A549 (cell line): Measurements from ENCODE around the gene STN1. TPM values are rescaled to one million over a fixed set of nuclear protein-coding genes. Genes with fewer than 3 reads are reported as not detected.

ENCODE experiments used
- ATAC-seq, 2 experiments: fragments of 200-7000 bp in 1 of 2; fragments of >200 bp in 1 of 2; cut with Nextera tagmentation in 1 of 2; cut with Tn5 transposase in 1 of 2; 3 replicates each; pipeline versions ENCODE4 v1.8.0 to v1.9.1; 2018 to 2020; ENCODE audit warnings: mild to moderate bottlenecking in 1 of 2, moderate library complexity in 1 of 2
- CTCF ChIA-PET: fragments of 300-600 bp; sonication (Branson Sonifier 250); formaldehyde crosslinking; extraction: SDS; loops from one replicate; lab custom pipeline; 2021; ENCODE audit warnings: antibody characterized with exemption, inconsistent platforms; lab: Yijun Ruan, JAX
- POLR2A ChIA-PET: fragments of 350-600 bp; formaldehyde crosslinking; extraction: SDS; loops from one replicate; lab custom pipeline; 2021; ENCODE audit warnings: antibody characterized with exemption, inconsistent platforms; lab: Yijun Ruan, JAX
- DNase-seq, 2 experiments: peaks; one replicate each; pipeline versions ENCODE4 v3.0.0 to v3.0.0-alpha.2; 2011 to 2016; ENCODE audit warnings: low read depth in 1 of 2, low spot score in 1 of 2
- FAIRE-seq: peaks from 2 replicates; lab custom pipeline; 2011; peaks lifted over from hg19 to GRCh38; lab: Jason Lieb, UNC
- H3K27ac ChIP-seq, 2 experiments: fragments of >200 bp; sonication (Bioruptor Twin); formaldehyde crosslinking; 3 replicates each; pipeline ENCODE4 v1.5.1; 2016 to 2017
- H3K4me1 ChIP-seq: fragments of >200 bp; sonication (Bioruptor Twin); formaldehyde crosslinking; 3 replicates; pipeline ENCODE4 v1.6.1; 2016
- H3K4me2 ChIP-seq: fragments of >200 bp; sonication (Bioruptor Twin); formaldehyde crosslinking; 3 replicates; pipeline ENCODE4 v1.6.1; 2016
- H3K4me3 ChIP-seq: fragments of >200 bp; sonication (Bioruptor Twin); formaldehyde crosslinking; 3 replicates; pipeline ENCODE4 v1.5.1; 2016
- H3K9me3 ChIP-seq: fragments of >200 bp; sonication (Bioruptor Twin); formaldehyde crosslinking; 3 replicates; pipeline ENCODE4 v1.6.1; 2016
- BCL3 ChIP-seq: fragments of >200 bp; sonication (Bioruptor Twin); formaldehyde crosslinking; IDR thresholded peaks from 3 replicates; pipeline ENCODE4 v1.6.1; 2016
- CBX2 ChIP-seq: fragments of 200-600 bp; sonication (generic); IDR thresholded peaks from 2 replicates; pipeline ENCODE4 v1.6.1; 2016; ENCODE audit warnings: low read depth, mild to moderate bottlenecking, borderline replicate concordance
- CBX8 ChIP-seq: fragments of 200-600 bp; sonication (generic); IDR thresholded peaks from 2 replicates; pipeline ENCODE4 v1.6.1; 2016
- CEBPB ChIP-seq, 2 experiments: fragments of >200 bp in 1 of 2; sonication (Bioruptor Twin) in 1 of 2; formaldehyde crosslinking in 1 of 2; IDR thresholded peaks; 2 replicates each; pipeline ENCODE4 v1.6.1; 2012 to 2016
- CHD2 ChIP-seq: fragments of 150-350 bp; IDR thresholded peaks from 2 replicates; pipeline ENCODE4 v1.6.1; 2014; ENCODE audit warnings: low read length; ENCODE audit not compliant: partially characterized antibody
- EHF ChIP-seq: fragments of 250-450 bp; sonication (Bioruptor Pico); IDR thresholded peaks from 2 replicates; pipeline ENCODE4 v1.5.0; 2020; ENCODE audit warnings: mild to moderate bottlenecking
- ELK1 ChIP-seq: fragments of 150-350 bp; IDR thresholded peaks from 2 replicates; pipeline ENCODE4 v1.6.1; 2014; ENCODE audit warnings: low read depth, mild to moderate bottlenecking, low read length
- FOSB ChIP-seq: fragments of 250-450 bp; sonication (Bioruptor Pico); IDR thresholded peaks from 2 replicates; pipeline ENCODE4 v1.5.0; 2020; ENCODE audit warnings: mild to moderate bottlenecking, moderate library complexity
- FOSL2 ChIP-seq, 2 experiments: fragments of 450-650 bp in 1 of 2; fragments of >200 bp in 1 of 2; sonication (Bioruptor Twin) in 1 of 2; formaldehyde crosslinking; IDR thresholded peaks; 2 replicates each; pipeline versions ENCODE4 v1.5.0 to v1.6.1; 2016 to 2020; ENCODE audit warnings: mild to moderate bottlenecking in 1 of 2, moderate library complexity in 1 of 2
- HDAC2 ChIP-seq: fragments of 200-600 bp; sonication (generic); IDR thresholded peaks from 2 replicates; pipeline ENCODE4 v1.6.1; 2016
- HMGXB4 ChIP-seq: fragments of 250-450 bp; sonication (Bioruptor Pico); IDR thresholded peaks from 2 replicates; pipeline ENCODE4 v1.5.0; 2021; ENCODE audit warnings: mild to moderate bottlenecking, moderate library complexity, borderline replicate concordance
- JUNB ChIP-seq: fragments of >200 bp; sonication (Bioruptor Twin); formaldehyde crosslinking; IDR thresholded peaks from 2 replicates; pipeline ENCODE4 v1.6.1; 2016
- MAFK ChIP-seq: fragments of 450-650 bp; IDR thresholded peaks from 2 replicates; pipeline ENCODE4 v1.6.1; 2014; ENCODE audit not compliant: partially characterized antibody
- MAX ChIP-seq: IDR thresholded peaks from 2 replicates; pipeline ENCODE4 v1.6.1; 2012
- NFE2L2 ChIP-seq: fragments of 150-350 bp; conservative IDR thresholded peaks from 2 replicates; pipeline ENCODE4 v1.6.1; 2014; ENCODE audit warnings: low read length
- PBX3 ChIP-seq: IDR thresholded peaks from 2 replicates; pipeline ENCODE4 v1.6.1; 2012
- POLR2A ChIP-seq: IDR thresholded peaks from 2 replicates; pipeline ENCODE4 v1.6.1; 2012; ENCODE audit warnings: mild to moderate bottlenecking, low read length
- POLR2AphosphoS2 ChIP-seq: conservative IDR thresholded peaks from 2 replicates; pipeline ENCODE4 v1.6.1; 2012; ENCODE audit warnings: low read length, improper control_type of control experiment, inconsistent platforms
- RAD21 ChIP-seq, 2 experiments: fragments of >200 bp in 1 of 2; sonication (Bioruptor Twin) in 1 of 2; formaldehyde crosslinking in 1 of 2; IDR thresholded peaks in 1 of 2; conservative IDR thresholded peaks in 1 of 2; 2 replicates in 1 of 2; 3 replicates in 1 of 2; pipeline ENCODE4 v1.6.1; 2012 to 2018; ENCODE audit warnings: inconsistent platforms in 1 of 2
- RFX5 ChIP-seq: fragments of 450-650 bp; IDR thresholded peaks from 2 replicates; pipeline ENCODE4 v1.7.1; 2014; ENCODE audit warnings: antibody characterized with exemption, mild to moderate bottlenecking, moderate library complexity
- TP53 ChIP-seq: fragments of 250-450 bp; sonication (Bioruptor Pico); IDR thresholded peaks from 2 replicates; pipeline ENCODE4 v1.5.0; 2021; ENCODE audit warnings: mild to moderate bottlenecking, moderate library complexity
- ZFP36 ChIP-seq: fragments of 450-650 bp; IDR thresholded peaks from 2 replicates; pipeline ENCODE4 v1.6.1; 2014; ENCODE audit warnings: borderline replicate concordance; ENCODE audit not compliant: partially characterized antibody
- WGBS: methylation state at CpG from one replicate; pipeline ENCODE4 v1.1.6; 2017; ENCODE audit errors: missing lambda C conversion rate; 5-methylcytosine and 5-hydroxymethylcytosine counted together
- polyA plus RNA-seq, 4 experiments: library from polyadenylated mRNA; depleted of rRNA in 3 of 4; stranded (reverse); fragments of >200 nt; fragmentation: RNase III in 1 of 4; extraction: RNeasy Plus Mini Kit Qiagen cat#74134 plus additional on column Dnase treatment in 1 of 4; gene quantifications; 2 replicates in 3 of 4; 3 replicates in 1 of 4; pipeline ENCODE4 v1.2.3, GENCODE V29; 2011 to 2017

STN1 gene
- polyA plus RNA-seq, 2 of the 4 experiments (the other 2 are of a cell fraction): 17.1 to 34.5 TPM

- POLR2A ChIA-PET: no interaction called here
Observed at GRCh38 chr10:103930881-103931280, 12.9 kb upstream of the STN1 start.

GRCh38 chr10:103930449-103930848 lies 12.5 kb upstream of the STN1 start:
- CTCF ChIA-PET: no interaction called here
- no peaks in the 10 kb centered on the region for H3K9me3 ChIP-seq
- no peak for DNase-seq
- ATAC-seq: no peak
- POLR2A ChIA-PET: no interaction called here
- no peaks in the 10 kb centered on the region for H3K4me1 ChIP-seq
- 80% methylated on average over 1 of the region's 1 CpG for WGBS
- H3K27ac ChIP-seq: no peak overlapping the region
- no peak overlapping the region for H3K4me2 ChIP-seq
- no peak overlapping the region for H3K4me3 ChIP-seq
- FAIRE-seq: no peak
- TF ChIP-seq PBX3 (no peak), ELK1 (no peak), MAFK (no peak), POLR2AphosphoS2 (no peak)

More at GRCh38 chr10:103930881-103931280, 12.9 kb upstream of the STN1 start:
- H3K4me2 ChIP-seq: no peak overlapping the region
- no peak overlapping the region for H3K4me3 ChIP-seq
- CTCF ChIA-PET: interaction anchor here (1.7 kb wide), 1 partner anchor 11 kb away, joined by 5 read pairs; no protein-coding TSS in a partner anchor
- no peaks in the 10 kb centered on the region for H3K9me3 ChIP-seq
- ATAC-seq (no peak), FAIRE-seq (no peak), DNase-seq (no peak)
- TF ChIP-seq JUNB (no peak), CHD2 (no peak), CEBPB (IDR thresholded peaks at IDR 0.05) (no peak), RAD21 (conservative IDR thresholded peaks at IDR 0.05 in 1 of 2, IDR thresholded peaks at IDR 0.05 in 1 of 2) (no peak), ELK1 (no peak), MAX (no peak), ZFP36 (no peak), MAFK (no peak), BCL3 (no peak), RFX5 (no peak), HDAC2 (no peak), EHF (CRISPR knock-in tag) (no peak), CBX2 (no peak), POLR2A (no peak), FOSB (CRISPR knock-in tag) (no peak), CBX8 (no peak), FOSL2 (IDR thresholded peaks at IDR 0.05) (no peak), FOSL2 (CRISPR knock-in tag; IDR thresholded peaks at IDR 0.05) (no peak), HMGXB4 (no peak), TP53 (CRISPR knock-in tag) (no peak), NFE2L2 (no peak)
- WGBS: 84% methylated on average over 6 of the region's 6 CpGs
- H3K27ac ChIP-seq: no peak overlapping the region
- H3K4me1 ChIP-seq: no peaks in the 10 kb centered on the region
